DOHH2 (cell line): ENCODE measurements around the gene SLC2A13.

Source experiments
- CTCF ChIP-seq: fragments of 200-600 bp; sonication (generic); IDR thresholded peaks from one replicate; pipeline ENCODE4 v1.5.1; 2014; ENCODE audit warnings: antibody characterized with exemption, mild to moderate bottlenecking, low read depth, low read length; ENCODE audit not compliant: poor library complexity, severe bottlenecking
- EZH2phosphoT487 ChIP-seq: fragments of 200-600 bp; sonication (generic); IDR thresholded peaks from 2 replicates; pipeline ENCODE4 v1.6.1; 2017; ENCODE audit warnings: borderline replicate concordance, mild to moderate bottlenecking, antibody characterized with exemption, low read length, moderate library complexity, mixed read lengths

- TF ChIP-seq CTCF (no peak), EZH2phosphoT487 (no peak)
These were observed 301.4 kb downstream of the SLC2A13 start for GRCh38 chr12:39804479-39804878.
